ENCODE results near the gene FGGY.
A peak's percentile ranks its signal among the peaks of the same experiment; 100 is the strongest.
"Not testable (repeated sequence)": the region's sequence is repeated elsewhere in the genome, so short reads cannot be mapped to it uniquely, and the experiment has no call there.

Gene FGGY

DNA sequence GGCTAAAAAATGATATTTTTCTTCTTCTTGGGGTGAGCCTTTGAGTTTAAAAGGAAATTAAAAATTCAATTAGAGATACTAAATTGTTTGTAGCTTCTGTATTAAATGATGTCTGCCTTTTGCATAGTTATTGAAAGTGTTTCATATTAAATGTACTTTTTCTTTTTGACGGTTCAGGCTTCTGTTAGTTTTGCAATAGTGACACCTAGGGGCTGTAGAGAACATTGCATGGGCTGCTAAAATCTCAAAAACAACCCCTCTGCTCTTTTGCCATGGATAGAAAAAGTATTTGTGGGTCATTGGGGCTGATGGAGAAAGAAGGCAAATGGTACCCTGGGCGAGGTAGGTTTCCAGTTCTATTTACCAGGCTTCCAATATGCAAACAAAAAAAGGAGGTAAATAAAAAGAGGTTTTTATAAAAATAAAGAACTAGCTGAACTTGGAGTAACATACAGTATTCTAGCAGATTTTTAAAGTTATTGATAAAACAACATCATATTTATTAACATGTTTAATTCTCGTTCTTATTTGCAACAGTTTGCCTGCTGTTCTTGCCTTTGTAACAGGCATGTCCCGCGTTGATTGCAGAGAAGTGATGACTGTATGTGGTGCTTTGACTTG, 402.4 kb downstream of the FGGY start:
- DNase-seq (ENCODE audit: low read depth, low spot score), result no peak

- no peak for DNase-seq (ENCODE audit: low read depth, low spot score)
These were observed 404.5 kb downstream of the FGGY start for GRCh38 chr1:59701376-59701775.

DNA sequence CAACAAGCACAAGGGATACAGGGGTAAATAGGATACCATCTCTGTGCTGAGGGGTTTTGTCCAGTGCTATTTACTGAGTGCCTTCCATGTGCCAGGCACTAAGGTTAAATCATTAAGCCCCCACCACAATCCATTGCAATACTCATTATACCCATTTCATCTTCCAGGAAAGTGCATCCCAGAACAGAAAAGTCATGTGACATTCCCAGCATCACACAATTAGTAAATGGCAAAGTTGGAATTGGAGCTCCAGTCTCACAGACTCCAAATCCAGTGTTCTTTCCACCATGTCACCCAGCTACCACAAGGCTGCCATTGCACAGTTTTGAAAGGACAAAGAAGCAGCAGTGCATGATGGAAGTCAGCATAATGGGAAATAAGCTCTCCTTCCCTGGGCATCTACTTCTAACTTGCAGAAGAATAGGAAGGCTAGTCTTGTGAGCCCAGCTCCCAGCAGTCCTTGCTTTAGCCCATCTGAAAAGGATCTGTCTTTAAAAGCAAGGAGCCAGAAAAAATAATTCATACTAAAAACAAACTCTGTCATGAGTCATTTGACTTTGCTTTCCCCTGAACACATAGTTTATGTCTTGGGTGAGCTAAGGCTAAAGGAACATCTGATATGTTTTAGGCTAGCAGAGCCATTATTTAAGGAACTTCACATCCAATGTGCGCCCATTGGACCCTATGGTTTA, 406.5 kb downstream of the FGGY start:
- peak; percentile 41 for DNase-seq (ENCODE audit: low read depth, low spot score)

DNA sequence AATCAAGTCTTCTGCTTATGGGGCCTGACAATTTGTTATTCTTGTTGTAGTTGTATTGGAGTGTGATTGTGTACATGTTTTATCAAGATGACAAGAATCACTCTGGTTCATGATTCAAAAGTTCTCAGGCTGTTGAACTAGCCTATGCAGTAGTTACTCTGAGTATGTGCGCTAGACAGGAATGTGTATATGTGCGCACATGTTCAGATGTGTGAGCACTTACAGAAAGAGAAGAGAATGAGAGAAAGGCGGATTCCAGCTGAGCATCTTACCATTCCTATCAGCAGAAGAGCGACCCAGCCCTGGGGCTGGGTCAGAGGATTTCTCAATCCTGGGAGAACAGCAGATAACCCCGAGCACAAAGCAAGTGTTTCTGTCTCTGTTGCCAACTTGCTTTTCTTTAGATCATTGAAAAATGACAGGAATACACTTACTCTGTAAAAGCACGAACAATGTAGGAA, 407.1 kb downstream of the FGGY start:
- no peak for DNase-seq (ENCODE audit: low read depth, low spot score)

DNA sequence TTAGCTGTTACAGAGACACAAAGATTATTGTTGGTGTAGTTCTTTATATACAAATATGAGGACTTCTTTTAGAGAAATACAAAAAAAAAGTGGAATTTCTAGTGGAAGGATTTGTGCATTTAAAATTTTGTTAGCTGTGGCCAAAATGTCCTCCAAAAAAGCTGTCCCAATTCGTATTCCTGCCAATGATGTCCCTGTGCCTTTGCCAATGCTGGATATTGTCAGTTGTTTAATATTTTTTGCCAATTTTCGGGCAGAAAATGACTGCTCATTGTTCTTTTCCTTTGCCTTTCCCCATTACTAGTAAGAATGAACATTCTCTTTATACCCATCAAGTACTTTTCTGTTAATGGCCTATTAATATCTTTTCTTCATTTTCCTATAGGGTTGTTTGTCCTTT, 407.8 kb downstream of the FGGY start:
- no peak for DNase-seq (ENCODE audit: low read depth, low spot score)

DNA sequence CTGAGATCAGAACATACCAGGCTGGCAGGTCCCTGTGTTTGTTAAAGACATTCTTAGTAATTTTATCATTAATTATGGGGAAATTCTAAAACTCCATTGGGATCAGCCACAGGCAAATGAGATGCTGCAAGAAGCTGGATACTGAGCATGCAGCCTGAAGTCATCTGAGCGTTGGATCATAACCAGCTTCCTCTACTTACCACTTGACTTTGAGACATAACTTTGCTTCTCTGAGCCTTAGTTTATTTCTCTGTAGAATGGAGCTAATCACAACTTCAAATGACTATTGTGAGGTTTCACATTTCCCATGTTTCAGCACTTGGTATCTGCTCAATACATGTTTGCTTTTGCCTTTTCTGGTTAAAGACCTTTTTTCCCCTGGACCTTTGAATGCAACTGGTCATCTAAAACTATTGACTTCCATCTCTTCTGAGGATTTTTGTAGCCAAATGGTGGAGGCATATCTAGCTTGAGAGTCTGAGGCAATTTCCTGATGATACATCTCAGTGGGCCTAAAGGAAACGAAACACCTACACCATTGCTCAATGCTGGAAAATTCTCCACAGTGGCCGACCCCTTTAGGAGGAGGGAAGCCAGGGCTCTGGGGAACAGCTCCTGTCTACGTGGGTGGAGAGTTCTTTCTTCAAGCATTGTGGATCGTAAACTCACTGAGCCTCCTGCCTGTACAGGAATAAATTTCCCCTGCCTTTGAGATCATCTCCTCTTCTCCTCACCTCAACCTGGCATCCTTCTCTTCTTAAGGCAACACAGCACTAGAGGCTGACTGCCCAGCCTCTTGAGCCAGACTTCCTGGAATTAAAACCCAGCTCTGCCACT, 408.8 kb downstream of the FGGY start:
- DNase-seq (ENCODE audit: low read depth, low spot score), result no peak

- no peak for DNase-seq (ENCODE audit: low read depth, low spot score)
These were observed 409.4 kb downstream of the FGGY start for GRCh38 chr1:59706303-59706599.

- peak; percentile 76 for DNase-seq (ENCODE audit: low read depth, low spot score)
These were observed 410.4 kb downstream of the FGGY start for GRCh38 chr1:59707178-59707791.

DNA sequence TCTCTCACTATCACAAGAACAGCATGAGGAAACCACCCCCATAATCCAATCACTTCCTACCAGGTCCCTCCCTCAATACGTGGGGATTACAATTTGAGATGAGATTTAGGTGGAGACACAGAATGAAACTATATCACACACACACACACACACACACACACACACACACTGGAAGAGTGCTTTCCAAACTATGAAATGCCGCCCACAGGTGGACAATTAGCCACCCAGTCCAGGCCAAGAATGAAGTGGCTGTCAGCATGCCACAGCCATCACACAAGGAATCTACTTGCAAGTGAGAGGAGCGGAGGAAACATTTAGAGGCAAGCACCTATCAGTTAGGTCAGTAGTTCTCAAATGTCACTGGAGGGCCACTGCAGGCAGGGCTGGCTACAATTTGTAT, 412.4 kb downstream of the FGGY start:
- no peak for DNase-seq (ENCODE audit: low read depth, low spot score)

DNA sequence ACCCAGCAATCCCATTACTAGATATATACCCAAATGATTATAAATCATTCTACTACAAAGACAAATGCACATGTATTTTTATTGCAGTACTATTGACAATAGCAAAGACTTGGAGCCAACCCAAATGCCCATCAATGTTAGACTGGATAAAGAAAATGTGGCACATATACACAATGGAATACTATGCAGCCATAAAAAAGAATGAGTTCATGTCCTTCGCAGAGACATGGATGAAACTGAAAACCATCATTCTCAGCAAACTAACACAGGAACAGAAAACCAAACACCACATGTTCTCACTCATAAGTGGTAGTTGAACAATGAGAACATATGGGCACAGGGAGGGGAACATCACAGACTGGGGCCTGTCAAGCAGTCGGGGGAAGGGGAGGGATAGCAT, 414.0 kb downstream of the FGGY start:
- not testable (repeated sequence) for DNase-seq (ENCODE audit: low read depth, low spot score)

GRCh38 chr1:59714219-59714618, 417.3 kb downstream of the FGGY start:
- no peak for DNase-seq (ENCODE audit: low read depth, low spot score)

DNA sequence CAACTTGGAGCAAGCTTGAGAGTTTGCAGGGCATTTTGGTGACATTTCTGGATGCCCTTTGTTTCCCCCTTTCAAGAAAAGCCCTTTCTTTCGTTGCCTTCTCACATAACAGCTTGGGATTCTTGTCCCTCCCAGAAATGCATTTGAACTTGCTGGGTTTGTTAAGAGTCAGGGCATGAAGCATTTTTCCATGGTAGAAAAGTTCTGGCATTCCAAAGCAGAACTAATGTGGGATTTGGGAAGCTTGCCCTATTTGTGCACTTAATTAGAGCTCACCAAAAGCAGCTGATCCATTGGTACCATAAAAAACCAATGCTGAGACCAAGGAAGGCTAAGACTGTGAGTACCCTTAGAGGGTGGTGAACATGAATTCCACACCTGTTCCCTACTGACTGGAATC, 418.1 kb downstream of the FGGY start:
- no peak for DNase-seq (ENCODE audit: low read depth, low spot score)

GRCh38 chr1:59716832-59717231, 419.9 kb downstream of the FGGY start:
- no peak for DNase-seq (ENCODE audit: low read depth, low spot score)

GRCh38 chr1:59718064-59718988, 421.4 kb downstream of the FGGY start:
- no peak for DNase-seq (ENCODE audit: low read depth, low spot score)

GRCh38 chr1:59718989-59719360, 422.1 kb downstream of the FGGY start:
- no peak for DNase-seq (ENCODE audit: low read depth, low spot score)

DNA sequence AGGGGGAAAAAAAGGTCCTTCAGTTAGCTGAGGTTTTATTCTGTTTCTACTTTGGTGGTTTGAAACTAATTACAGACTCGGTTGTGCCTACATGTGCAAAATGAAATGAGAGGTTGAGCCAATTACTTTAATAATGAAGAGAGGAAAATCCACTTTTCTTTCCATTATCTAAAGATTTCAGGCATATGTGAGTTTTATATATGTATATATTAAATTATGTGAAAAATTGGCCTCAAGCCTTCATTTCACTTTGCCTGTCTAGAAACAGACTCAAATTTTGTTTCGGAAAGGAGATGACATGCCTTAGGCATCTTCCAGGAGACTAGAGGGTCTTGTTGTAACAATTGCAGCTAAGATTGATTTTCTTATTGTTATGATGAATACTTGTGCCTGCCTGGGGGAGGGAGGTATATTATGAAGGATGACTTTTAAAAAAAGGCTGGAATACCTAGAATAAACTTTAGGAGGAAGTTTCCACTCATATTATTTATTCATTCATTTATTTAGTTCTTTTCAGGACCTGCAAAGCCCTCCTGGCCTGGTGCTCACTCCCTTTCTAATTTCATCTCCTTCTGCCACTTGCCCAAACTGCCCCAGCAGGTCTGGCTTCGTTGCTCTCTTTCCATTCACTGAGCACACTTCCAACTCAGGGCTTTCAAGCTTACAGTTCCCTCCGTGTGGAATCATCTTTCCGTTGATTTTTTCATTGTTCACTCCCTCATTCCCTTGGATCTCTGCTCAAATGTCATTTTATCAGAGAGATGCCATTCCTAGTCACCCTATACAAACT, 423.6 kb downstream of the FGGY start:
- DNase-seq (ENCODE audit: low read depth, low spot score), result no peak

GRCh38 chr1:59730302-59730701, 433.4 kb downstream of the FGGY start:
- DNase-seq (ENCODE audit: low read depth, low spot score), result no peak

- peak; percentile 49 for DNase-seq (ENCODE audit: low read depth, low spot score)
These were observed 434.0 kb downstream of the FGGY start for GRCh38 chr1:59730759-59731478.

GRCh38 chr1:59731591-59731990, 434.7 kb downstream of the FGGY start:
- DNase-seq (ENCODE audit: low read depth, low spot score), result no peak
